Ishikawa (cell line): ENCODE results near the gene MYO5B.

Source experiments
- CEBPB ChIP-seq: IDR thresholded peaks from 2 replicates; pipeline ENCODE4 v1.6.1; 2012
- CREB1 ChIP-seq: IDR thresholded peaks from 2 replicates; pipeline ENCODE4 v1.6.1; 2012; ENCODE audit warnings: low read depth
- EGR1 ChIP-seq: IDR thresholded peaks from 2 replicates; pipeline ENCODE4 v1.6.1; 2012
- EP300 ChIP-seq: IDR thresholded peaks from 2 replicates; pipeline ENCODE4 v1.6.1; 2012; ENCODE audit warnings: borderline replicate concordance
- FOXM1 ChIP-seq: IDR thresholded peaks from 2 replicates; pipeline ENCODE4 v1.6.1; 2012; ENCODE audit warnings: low read depth, borderline replicate concordance
- MAX ChIP-seq: IDR thresholded peaks from 2 replicates; pipeline ENCODE4 v1.6.1; 2012
- NFIC ChIP-seq: IDR thresholded peaks from 2 replicates; pipeline ENCODE4 v1.6.1; 2012
- RAD21 ChIP-seq: IDR thresholded peaks from 2 replicates; pipeline ENCODE4 v1.6.1; 2012; ENCODE audit warnings: low read depth
- TAF1 ChIP-seq: IDR thresholded peaks from 2 replicates; pipeline ENCODE4 v1.6.1; 2012; ENCODE audit warnings: low read depth, mild to moderate bottlenecking
- TCF12 ChIP-seq: IDR thresholded peaks from 2 replicates; pipeline ENCODE4 v1.6.1; 2012; ENCODE audit warnings: low read depth
- TEAD4 ChIP-seq: IDR thresholded peaks from 2 replicates; pipeline ENCODE4 v1.6.1; 2012
- YY1 ChIP-seq: IDR thresholded peaks from 2 replicates; pipeline ENCODE4 v1.6.1; 2012; ENCODE audit warnings: low read depth
- ZBTB7A ChIP-seq: IDR thresholded peaks from 2 replicates; pipeline ENCODE4 v1.6.1; 2012; ENCODE audit warnings: low read depth
- TF ChIP-seq, protein P1 (sequence below): IDR thresholded peaks from 2 replicates; pipeline ENCODE4 v1.6.1; 2012
- TF ChIP-seq, protein P2 (sequence below): IDR thresholded peaks from 2 replicates; pipeline ENCODE4 v1.6.1; 2012; ENCODE audit warnings: low read depth, mild to moderate bottlenecking

The MYO5B gene

GRCh38 chr18:50187659-50188058 lies 7.3 kb downstream of the MYO5B start:
- no peak for TF ChIP-seq CREB1
- TF ChIP-seq, protein P1, sequence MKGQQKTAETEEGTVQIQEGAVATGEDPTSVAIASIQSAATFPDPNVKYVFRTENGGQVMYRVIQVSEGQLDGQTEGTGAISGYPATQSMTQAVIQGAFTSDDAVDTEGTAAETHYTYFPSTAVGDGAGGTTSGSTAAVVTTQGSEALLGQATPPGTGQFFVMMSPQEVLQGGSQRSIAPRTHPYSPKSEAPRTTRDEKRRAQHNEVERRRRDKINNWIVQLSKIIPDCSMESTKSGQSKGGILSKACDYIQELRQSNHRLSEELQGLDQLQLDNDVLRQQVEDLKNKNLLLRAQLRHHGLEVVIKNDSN, result no peak
- TF ChIP-seq TAF1, result no peak
- no peak for TF ChIP-seq EP300
- no peak for TF ChIP-seq MAX
- no peak for TF ChIP-seq YY1
- TF ChIP-seq FOXM1, result no peak
- TF ChIP-seq NFIC, result no peak
- TF ChIP-seq ZBTB7A, result no peak

GRCh38 chr18:50186385-50186784 lies 8.6 kb downstream of the MYO5B start:
- TF ChIP-seq, protein P2, sequence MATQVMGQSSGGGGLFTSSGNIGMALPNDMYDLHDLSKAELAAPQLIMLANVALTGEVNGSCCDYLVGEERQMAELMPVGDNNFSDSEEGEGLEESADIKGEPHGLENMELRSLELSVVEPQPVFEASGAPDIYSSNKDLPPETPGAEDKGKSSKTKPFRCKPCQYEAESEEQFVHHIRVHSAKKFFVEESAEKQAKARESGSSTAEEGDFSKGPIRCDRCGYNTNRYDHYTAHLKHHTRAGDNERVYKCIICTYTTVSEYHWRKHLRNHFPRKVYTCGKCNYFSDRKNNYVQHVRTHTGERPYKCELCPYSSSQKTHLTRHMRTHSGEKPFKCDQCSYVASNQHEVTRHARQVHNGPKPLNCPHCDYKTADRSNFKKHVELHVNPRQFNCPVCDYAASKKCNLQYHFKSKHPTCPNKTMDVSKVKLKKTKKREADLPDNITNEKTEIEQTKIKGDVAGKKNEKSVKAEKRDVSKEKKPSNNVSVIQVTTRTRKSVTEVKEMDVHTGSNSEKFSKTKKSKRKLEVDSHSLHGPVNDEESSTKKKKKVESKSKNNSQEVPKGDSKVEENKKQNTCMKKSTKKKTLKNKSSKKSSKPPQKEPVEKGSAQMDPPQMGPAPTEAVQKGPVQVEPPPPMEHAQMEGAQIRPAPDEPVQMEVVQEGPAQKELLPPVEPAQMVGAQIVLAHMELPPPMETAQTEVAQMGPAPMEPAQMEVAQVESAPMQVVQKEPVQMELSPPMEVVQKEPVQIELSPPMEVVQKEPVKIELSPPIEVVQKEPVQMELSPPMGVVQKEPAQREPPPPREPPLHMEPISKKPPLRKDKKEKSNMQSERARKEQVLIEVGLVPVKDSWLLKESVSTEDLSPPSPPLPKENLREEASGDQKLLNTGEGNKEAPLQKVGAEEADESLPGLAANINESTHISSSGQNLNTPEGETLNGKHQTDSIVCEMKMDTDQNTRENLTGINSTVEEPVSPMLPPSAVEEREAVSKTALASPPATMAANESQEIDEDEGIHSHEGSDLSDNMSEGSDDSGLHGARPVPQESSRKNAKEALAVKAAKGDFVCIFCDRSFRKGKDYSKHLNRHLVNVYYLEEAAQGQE, result no peak
- no peak for TF ChIP-seq CREB1
- no peak for TF ChIP-seq CEBPB
- no peak for TF ChIP-seq ZBTB7A
- no peak for TF ChIP-seq YY1
- TF ChIP-seq TEAD4, result no peak
- no peak for TF ChIP-seq RAD21
- no peak for TF ChIP-seq TAF1
- no peak for TF ChIP-seq MAX

GRCh38 chr18:50183556-50183955 lies 11.4 kb downstream of the MYO5B start:
- TF ChIP-seq NFIC (peak; percentile 19; the same call in 1 of the 2 replicates), YY1 (no peak; the same call in 1 of the 2 replicates), RAD21 (no peak), EGR1 (peak; percentile 86), EP300 (peak; percentile 55; the same call in 1 of the 2 replicates), TCF12 (0 out of 2 replicates have a peak, but pooled peaks have one; percentile 20), TAF1 (no peak), TEAD4 (peak; percentile 69)

- TF ChIP-seq TAF1 (no peak), CEBPB (no peak), MAX (no peak), EGR1 (no peak), CREB1 (no peak), YY1 (no peak), EP300 (no peak), TEAD4 (no peak), FOXM1 (no peak), RAD21 (no peak), NFIC (no peak)
- TF ChIP-seq, protein P1, result no peak
Measured at GRCh38 chr18:50182511-50182910, 12.4 kb downstream of the MYO5B start.

GRCh38 chr18:50181590-50181989 lies 13.4 kb downstream of the MYO5B start:
- no peak for TF ChIP-seq EGR1
- TF ChIP-seq CEBPB, result no peak
- no peak for TF ChIP-seq FOXM1
- no peak for TF ChIP-seq CREB1
- TF ChIP-seq, protein P1, result no peak

GRCh38 chr18:50179465-50179864 lies 15.5 kb downstream of the MYO5B start:
- TF ChIP-seq CREB1 (no peak), FOXM1 (no peak), RAD21 (no peak), NFIC (no peak), TEAD4 (no peak), ZBTB7A (no peak), YY1 (no peak), TAF1 (no peak), MAX (no peak), CEBPB (no peak), TCF12 (no peak), EP300 (no peak), EGR1 (no peak)
- TF ChIP-seq, protein P2, result no peak
- TF ChIP-seq, protein P1, result no peak
